ENCODE data around the gene ATP6V1B1. TPM values are rescaled to one million over a fixed set of nuclear protein-coding genes. Genes with fewer than 3 reads are reported as not detected.
A peak's percentile ranks its signal among the peaks of the same experiment; 100 is the strongest.

The ATP6V1B1 gene
- total RNA-seq, 1 donor from 2014 or later: 2.1 TPM

DNA sequence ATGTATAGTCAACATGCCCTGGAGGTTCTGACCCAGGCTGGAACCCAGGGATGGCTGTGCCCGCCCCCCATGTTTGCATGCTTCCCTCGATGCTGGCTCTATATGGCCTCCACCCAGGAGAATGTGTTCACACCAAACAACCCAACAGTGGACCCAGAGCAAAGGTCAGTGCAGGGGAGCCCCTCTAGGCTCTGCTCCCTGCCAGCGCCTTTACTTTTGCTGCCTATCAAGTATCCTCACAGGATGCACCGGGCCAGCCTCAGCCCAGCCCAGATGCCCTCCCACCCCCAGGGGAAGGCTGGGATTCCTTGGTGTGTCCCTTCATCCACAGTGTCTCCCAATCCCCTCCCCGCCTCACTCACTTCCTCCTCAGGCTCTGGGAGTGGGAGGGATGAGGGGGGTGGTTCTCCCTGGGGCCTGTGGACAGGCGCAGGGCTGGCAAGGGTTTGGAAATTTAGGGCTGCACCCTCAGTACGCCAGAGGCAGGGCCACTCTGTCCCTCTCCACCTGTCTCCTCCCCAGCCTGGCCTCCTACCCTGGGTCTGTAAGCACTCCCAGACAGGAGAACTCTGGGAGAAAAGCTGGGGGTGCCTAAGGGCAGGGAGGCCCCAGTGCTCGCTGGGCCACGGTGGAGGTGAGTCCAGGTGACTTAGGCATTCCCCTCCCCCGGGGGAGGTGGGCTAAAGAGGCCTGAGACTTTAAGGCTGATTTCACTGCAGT lies 2.3 kb downstream of the ATP6V1B1 start:
- H3K36me3 ChIP-seq: no peaks in the 10 kb centered on the region
- no peaks in the 10 kb centered on the region for H3K27me3 ChIP-seq
- no peaks in the 10 kb centered on the region for H3K9me3 ChIP-seq
- H3K4me3 ChIP-seq: no peak overlapping the region
- no peak overlapping the region for H3K27ac ChIP-seq
- H3K4me1 ChIP-seq: no peaks in the 10 kb centered on the region
- DNase-seq: peak; percentile 39
- ATAC-seq: no peak
- intact Hi-C loops (cut with DNase I): no loop called here
- TF ChIP-seq, protein P1, sequence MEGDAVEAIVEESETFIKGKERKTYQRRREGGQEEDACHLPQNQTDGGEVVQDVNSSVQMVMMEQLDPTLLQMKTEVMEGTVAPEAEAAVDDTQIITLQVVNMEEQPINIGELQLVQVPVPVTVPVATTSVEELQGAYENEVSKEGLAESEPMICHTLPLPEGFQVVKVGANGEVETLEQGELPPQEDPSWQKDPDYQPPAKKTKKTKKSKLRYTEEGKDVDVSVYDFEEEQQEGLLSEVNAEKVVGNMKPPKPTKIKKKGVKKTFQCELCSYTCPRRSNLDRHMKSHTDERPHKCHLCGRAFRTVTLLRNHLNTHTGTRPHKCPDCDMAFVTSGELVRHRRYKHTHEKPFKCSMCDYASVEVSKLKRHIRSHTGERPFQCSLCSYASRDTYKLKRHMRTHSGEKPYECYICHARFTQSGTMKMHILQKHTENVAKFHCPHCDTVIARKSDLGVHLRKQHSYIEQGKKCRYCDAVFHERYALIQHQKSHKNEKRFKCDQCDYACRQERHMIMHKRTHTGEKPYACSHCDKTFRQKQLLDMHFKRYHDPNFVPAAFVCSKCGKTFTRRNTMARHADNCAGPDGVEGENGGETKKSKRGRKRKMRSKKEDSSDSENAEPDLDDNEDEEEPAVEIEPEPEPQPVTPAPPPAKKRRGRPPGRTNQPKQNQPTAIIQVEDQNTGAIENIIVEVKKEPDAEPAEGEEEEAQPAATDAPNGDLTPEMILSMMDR (IDR thresholded peaks at IDR 0.05): no peak

DNA sequence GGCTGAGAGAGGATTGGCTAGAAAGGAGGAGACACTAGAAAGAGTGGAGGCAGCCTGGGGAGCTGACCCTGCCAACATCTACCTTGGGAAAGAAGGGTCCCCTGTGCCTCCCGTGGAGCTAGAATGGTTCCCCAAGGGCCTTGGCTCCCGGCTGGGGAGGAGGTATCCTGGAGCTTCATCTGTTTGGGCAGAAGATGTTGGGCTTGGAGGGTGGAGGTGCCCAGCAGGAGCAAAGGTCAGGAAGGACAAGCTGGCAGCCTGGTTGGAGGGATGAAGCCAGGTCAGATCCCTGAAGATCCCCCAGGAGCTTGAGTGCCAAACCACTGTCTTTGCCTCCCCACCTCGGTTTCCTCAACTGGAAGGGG lies 2.9 kb downstream of the ATP6V1B1 start:
- TF ChIP-seq, protein P1 (IDR thresholded peaks at IDR 0.05): no peak
- Histone ChIP-seq H3K4me3 (no peak overlapping the region), H3K36me3 (no peaks in the 10 kb centered on the region), H3K27ac (no peak overlapping the region), H3K27me3 (no peaks in the 10 kb centered on the region), H3K9me3 (no peaks in the 10 kb centered on the region), H3K4me1 (no peaks in the 10 kb centered on the region)
- intact Hi-C loops (cut with DNase I): no loop called here
- ATAC-seq (no peak), DNase-seq (peak; percentile 28)

DNA sequence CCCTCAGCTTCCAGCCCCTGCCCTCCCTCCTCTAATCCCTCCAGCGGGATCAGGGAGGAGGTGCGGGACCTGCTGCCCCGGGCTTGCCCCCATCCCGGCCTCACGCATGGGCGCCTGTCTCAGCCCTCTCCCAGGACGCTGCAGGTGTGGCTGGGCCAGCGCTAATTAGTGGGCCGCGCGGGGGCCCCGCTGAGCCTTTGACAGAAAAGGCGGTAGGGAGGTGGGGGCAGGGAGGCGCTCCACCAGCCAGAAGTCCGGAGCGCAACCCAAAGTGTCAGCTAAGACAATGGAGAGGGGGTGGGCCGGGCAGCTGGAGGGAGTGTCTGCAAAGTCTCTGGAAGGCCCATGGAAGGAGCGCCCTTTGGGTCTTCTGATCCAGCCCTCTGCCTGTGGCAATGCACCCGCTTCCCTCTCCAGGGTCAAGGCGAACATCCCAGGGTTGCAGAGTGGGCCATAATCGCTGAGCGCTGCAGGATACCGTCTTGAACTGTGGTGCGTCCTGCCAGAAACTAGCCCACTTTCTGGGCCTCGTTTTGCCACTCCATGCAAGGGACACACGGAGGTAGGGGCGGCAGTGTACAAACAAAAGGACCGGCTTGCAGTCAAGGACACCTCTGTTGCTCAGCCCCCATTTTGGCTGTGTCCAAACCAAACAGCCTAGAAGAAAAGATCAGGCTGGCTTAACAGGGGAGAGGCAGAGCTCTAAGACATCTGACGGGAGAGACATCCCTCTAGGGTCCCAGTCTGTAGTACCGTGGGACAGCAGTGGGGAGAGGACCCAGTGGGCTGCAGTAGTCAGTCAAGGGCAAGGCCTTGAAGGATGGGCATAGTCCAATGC lies 3.5 kb downstream of the ATP6V1B1 start:
- H3K9me3 ChIP-seq: no peaks in the 10 kb centered on the region
- DNase-seq (peak; percentile 50), ATAC-seq (no peak)
- H3K27me3 ChIP-seq: no peaks in the 10 kb centered on the region
- H3K36me3 ChIP-seq: no peaks in the 10 kb centered on the region
- no peak overlapping the region for H3K4me3 ChIP-seq
- H3K4me1 ChIP-seq: no peaks in the 10 kb centered on the region
- intact Hi-C loops (cut with DNase I): no loop called here
- H3K27ac ChIP-seq: no peak overlapping the region
- TF ChIP-seq, protein P1 (IDR thresholded peaks at IDR 0.05): no peak

DNA sequence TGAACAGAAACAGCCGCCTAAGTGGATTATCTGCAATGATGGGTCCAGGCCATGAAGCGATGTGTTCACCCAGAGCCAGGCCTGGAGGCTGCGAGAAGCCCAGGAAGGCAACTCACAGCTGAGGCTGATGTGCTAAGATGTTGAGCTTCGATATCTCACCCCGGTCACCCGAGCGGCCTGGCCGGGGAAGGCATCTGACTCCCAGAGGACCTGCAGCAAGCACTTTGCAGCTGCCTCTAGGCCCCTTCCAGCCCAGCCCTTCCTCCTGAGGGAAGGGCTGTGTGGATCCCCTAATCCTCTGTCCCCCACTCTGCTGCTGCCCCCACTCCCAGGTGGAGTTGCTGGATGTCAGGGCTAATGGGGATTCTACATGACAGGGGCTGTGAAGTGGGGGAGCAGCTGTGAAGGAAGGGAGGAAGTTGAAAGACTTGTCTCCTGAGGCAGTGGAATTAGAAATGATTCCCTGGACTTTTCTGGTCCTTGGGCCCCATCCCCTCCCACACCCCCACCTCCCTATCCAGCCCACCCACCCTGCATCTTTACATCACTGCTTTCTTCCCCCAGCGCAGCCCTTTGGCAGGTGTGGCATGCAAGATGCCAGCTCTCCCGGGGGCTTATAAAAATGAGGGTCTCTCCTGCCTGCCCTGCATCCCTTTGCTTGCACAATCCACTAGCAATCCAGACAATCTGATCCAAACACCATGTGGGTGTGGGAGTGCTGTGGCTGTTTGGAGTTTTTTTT lies 4.3 kb downstream of the ATP6V1B1 start:
- Histone ChIP-seq H3K4me3 (no peak overlapping the region), H3K4me1 (no peaks in the 10 kb centered on the region), H3K27me3 (no peaks in the 10 kb centered on the region), H3K9me3 (no peaks in the 10 kb centered on the region), H3K36me3 (no peaks in the 10 kb centered on the region), H3K27ac (no peak overlapping the region)
- DNase-seq (peak; percentile 51), ATAC-seq (no peak)
- TF ChIP-seq, protein P1 (IDR thresholded peaks at IDR 0.05): no peak
- intact Hi-C loops (cut with DNase I): loop anchor here (10.0 kb wide), 1 partner anchor 65 kb away; no protein-coding TSS in a partner anchor

DNA sequence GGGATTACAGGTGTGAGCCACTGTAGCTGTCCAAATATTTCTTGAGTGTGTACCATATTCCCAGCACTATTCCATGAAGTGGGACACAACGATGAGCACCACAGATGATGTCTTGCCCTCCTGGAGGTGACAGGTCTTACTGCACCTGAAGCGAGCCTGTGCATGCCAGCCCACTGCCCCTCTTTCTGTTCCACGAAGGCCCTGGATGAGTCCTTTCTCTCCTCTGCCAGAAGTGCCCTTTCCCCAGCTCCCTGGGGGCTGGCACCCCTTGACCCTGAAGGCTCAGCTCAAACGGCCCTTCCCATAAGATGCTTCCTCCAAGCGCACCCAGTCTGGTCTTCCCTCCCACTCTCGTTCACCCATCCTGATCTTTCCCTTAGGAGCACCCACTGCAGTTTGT lies 5.5 kb downstream of the ATP6V1B1 start:
- H3K4me1 ChIP-seq: no peaks in the 10 kb centered on the region
- H3K4me3 ChIP-seq: no peak overlapping the region
- TF ChIP-seq, protein P1 (IDR thresholded peaks at IDR 0.05): no peak
- intact Hi-C loops (cut with DNase I): loop anchor here (10.0 kb wide), 1 partner anchor 66 kb away; no protein-coding TSS in a partner anchor
- ATAC-seq: no peak
- peak; percentile 39 for DNase-seq
- H3K9me3 ChIP-seq: no peaks in the 10 kb centered on the region
- H3K36me3 ChIP-seq: no peaks in the 10 kb centered on the region
- no peak overlapping the region for H3K27ac ChIP-seq
- no peaks in the 10 kb centered on the region for H3K27me3 ChIP-seq
